Measurements from ENCODE around the gene ADAMTS3.

- no peak for TF ChIP-seq YY1 (IDR thresholded peaks at IDR 0.05; ENCODE audit: insufficient read depth, insufficient read length)
- no peak for TF ChIP-seq SUZ12 (IDR thresholded peaks at IDR 0.05; ENCODE audit: extremely low read depth, insufficient read depth, insufficient read length)
- TF ChIP-seq ZNF274 (IDR thresholded peaks at IDR 0.05; ENCODE audit: low read depth, low read length) = no peak
Observed at GRCh38 chr4:72531322-72531721, 37.7 kb downstream of the ADAMTS3 start.
